SK-N-SH (cell line): Measurements from ENCODE around the gene PEA15. TPM values are rescaled to one million over a fixed set of nuclear protein-coding genes. Genes with fewer than 3 reads are reported as not detected.

Experiments used
- CTCF ChIA-PET: fragments of 300-600, 350-600 bp; formaldehyde crosslinking; extraction: SDS; loops from one replicate; lab custom pipeline; 2021; lab: Yijun Ruan, JAX
- POLR2A ChIA-PET: fragments of 350-600 bp; sonication (Branson Sonifier 250); formaldehyde crosslinking; extraction: SDS; loops from one replicate; lab custom pipeline; 2020; ENCODE audit warnings: antibody characterized with exemption, inconsistent platforms; lab: Yijun Ruan, JAX
- DNase-seq: peaks from one replicate; pipeline ENCODE4 v3.0.0; 2012
- H2AFZ ChIP-seq: fragments of 200-600 bp; sonication (generic); 2 replicates; pipeline ENCODE4 v1.8.1; 2016; ENCODE audit warnings: antibody characterized with exemption, mild to moderate bottlenecking, low read depth
- H3F3A ChIP-seq: fragments of 200-600 bp; sonication (generic); replicated peaks from 2 replicates; pipeline ENCODE3; 2016; ENCODE audit warnings: antibody characterized with exemption, mild to moderate bottlenecking; ENCODE audit not compliant: insufficient read depth
- H3K27ac ChIP-seq, 2 experiments: fragments of 200-500 bp in 1 of 2; fragments of 200-600 bp in 1 of 2; sonication (Bioruptor generic) in 1 of 2; sonication (generic), shearing (Covaris generic) in 1 of 2; 2 replicates each; pipeline versions ENCODE4 v1.5.1 to v1.6.1; 2014 to 2016; ENCODE audit warnings: low read depth in 2 of 2, inconsistent platforms in 1 of 2, low read length in 1 of 2, mild to moderate bottlenecking in 1 of 2, mixed read lengths in 1 of 2
- H3K27me3 ChIP-seq: fragments of 200-600 bp; sonication (generic), shearing (Covaris generic); 2 replicates; pipeline ENCODE4 v1.6.1; 2016; ENCODE audit warnings: mixed run types; ENCODE audit not compliant: insufficient read depth
- H3K36me3 ChIP-seq, 2 experiments: fragments of 200-500 bp in 1 of 2; fragments of 200-600 bp in 1 of 2; sonication (Bioruptor generic) in 1 of 2; sonication (generic) in 1 of 2; replicated peaks in 1 of 2; 2 replicates each; pipeline versions ENCODE3 to v1.5.1; 2014 to 2016; ENCODE audit warnings: low read length in 1 of 2, mild to moderate bottlenecking in 1 of 2; ENCODE audit not compliant: insufficient read depth in 2 of 2, control insufficient read depth in 1 of 2
- H3K4me1 ChIP-seq, 2 experiments: fragments of 200-500 bp in 1 of 2; fragments of 200-600 bp in 1 of 2; sonication (Bioruptor generic) in 1 of 2; sonication (generic), shearing (Covaris generic) in 1 of 2; 2 replicates each; pipeline versions ENCODE4 v1.5.1 to v1.6.1; 2014 to 2016; ENCODE audit warnings: low read depth in 1 of 2, low read length in 1 of 2, mixed run types in 1 of 2; ENCODE audit not compliant: insufficient read depth in 2 of 2, control insufficient read depth in 1 of 2
- H3K4me2 ChIP-seq: fragments of 200-600 bp; sonication (generic), shearing (Covaris generic); 2 replicates; pipeline ENCODE4 v1.6.1; 2017; ENCODE audit warnings: mixed run types
- H3K4me3 ChIP-seq, 2 experiments: fragments of 200-500 bp in 1 of 2; fragments of 200-600 bp in 1 of 2; sonication (Bioruptor generic) in 1 of 2; sonication (generic), shearing (Covaris generic) in 1 of 2; 2 replicates each; pipeline versions ENCODE4 v1.5.1 to v1.8.1; 2014 to 2016; ENCODE audit warnings: low read depth in 2 of 2, inconsistent platforms in 1 of 2, low read length in 1 of 2, mild to moderate bottlenecking in 1 of 2, mixed read lengths in 1 of 2, moderate library complexity in 1 of 2
- H3K79me2 ChIP-seq: fragments of 200-600 bp; sonication (generic); 2 replicates; pipeline ENCODE4 v1.8.1; 2017; ENCODE audit warnings: mild to moderate bottlenecking; ENCODE audit not compliant: insufficient read depth
- H3K9ac ChIP-seq: fragments of 200-600 bp; sonication (generic); 2 replicates; pipeline ENCODE4 v1.6.1; 2017; ENCODE audit warnings: mixed run types
- H3K9me2 ChIP-seq: fragments of 200-600 bp; sonication (generic); 2 replicates; pipeline ENCODE4 v1.6.1; 2017; ENCODE audit warnings: mixed run types
- H3K9me3 ChIP-seq: fragments of 200-600 bp; sonication (generic); 2 replicates; pipeline ENCODE4 v1.6.1; 2017; ENCODE audit warnings: mixed run types, mild to moderate bottlenecking, moderate library complexity
- H4K20me1 ChIP-seq: fragments of 200-600 bp; sonication (generic); 2 replicates; pipeline ENCODE4 v1.6.1; 2017; ENCODE audit warnings: mild to moderate bottlenecking, mixed run types; ENCODE audit not compliant: insufficient read depth
- GATA2 ChIP-seq: sonication (generic); formaldehyde crosslinking; IDR thresholded peaks from 2 replicates; pipeline ENCODE4 v1.5.0; 2020; ENCODE audit warnings: mild to moderate bottlenecking, missing genetic modification reagents
- MEF2A ChIP-seq: IDR thresholded peaks from 2 replicates; pipeline ENCODE4 v1.4.0; 2012; ENCODE audit warnings: low read depth, borderline replicate concordance
- MXI1 ChIP-seq: IDR thresholded peaks from 2 replicates; pipeline ENCODE4 v1.6.1; 2012; ENCODE audit warnings: mild to moderate bottlenecking, low read depth, low read length, improper control_type of control experiment
- NFIC ChIP-seq: IDR thresholded peaks from 2 replicates; pipeline ENCODE4 v1.4.0; 2012; ENCODE audit warnings: borderline replicate concordance
- NRF1 ChIP-seq: IDR thresholded peaks from 2 replicates; pipeline ENCODE4 v1.6.1; 2012; ENCODE audit warnings: low read depth, mild to moderate bottlenecking, low read length
- POLR2AphosphoS5 ChIP-seq: IDR thresholded peaks from 2 replicates; pipeline ENCODE4 v1.6.1; 2012; ENCODE audit warnings: low read depth, low read length
- RAD21 ChIP-seq: IDR thresholded peaks from 2 replicates; pipeline ENCODE4 v1.6.1; 2012; ENCODE audit warnings: mild to moderate bottlenecking, low read length
- RFX5 ChIP-seq: IDR thresholded peaks from 2 replicates; pipeline ENCODE4 v1.6.1; 2012; ENCODE audit warnings: mild to moderate bottlenecking, improper control_type of control experiment, low read length
- RXRA ChIP-seq: IDR thresholded peaks from 2 replicates; pipeline ENCODE4 v1.4.0; 2012; ENCODE audit warnings: low read depth, mild to moderate bottlenecking, borderline replicate concordance
- SMC3 ChIP-seq: IDR thresholded peaks from 2 replicates; pipeline ENCODE4 v1.6.1; 2012; ENCODE audit warnings: low read depth, low read length, improper control_type of control experiment
- TAF1 ChIP-seq: IDR thresholded peaks from 2 replicates; pipeline ENCODE4 v1.6.1; 2012; ENCODE audit warnings: low read depth, mild to moderate bottlenecking, low read length, moderate library complexity, borderline replicate concordance
- YY1 ChIP-seq: IDR thresholded peaks from 2 replicates; pipeline ENCODE4 v1.4.0; 2012; ENCODE audit warnings: low read depth, mild to moderate bottlenecking
- polyA plus RNA-seq, 3 experiments: library from polyadenylated mRNA; depleted of rRNA; stranded (reverse); fragments of >200 nt; gene quantifications; 2 replicates each; pipeline ENCODE4 v1.2.3, GENCODE V29; 2012
- TF ChIP-seq, protein P1 (sequence below): IDR thresholded peaks from 2 replicates; pipeline ENCODE4; 2012
- TF ChIP-seq, protein P2 (sequence below): IDR thresholded peaks from 2 replicates; pipeline ENCODE4 v1.4.0; 2012; ENCODE audit warnings: low read depth
- TF ChIP-seq, protein P3 (sequence below): fragments of 150-350 bp; IDR thresholded peaks from 2 replicates; pipeline ENCODE4 v1.6.1; 2017; ENCODE audit warnings: antibody characterized with exemption, low read length, low read depth, borderline replicate concordance
- TF ChIP-seq, protein P4 (sequence below): IDR thresholded peaks from 2 replicates; pipeline ENCODE4 v1.4.0; 2012; ENCODE audit warnings: low read depth, borderline replicate concordance
- TF ChIP-seq, protein P5 (sequence below): IDR thresholded peaks from 2 replicates; pipeline ENCODE4 v1.4.0; 2012; ENCODE audit warnings: low read depth, borderline replicate concordance
- TF ChIP-seq, protein P6 (sequence below): IDR thresholded peaks from 2 replicates; pipeline ENCODE4 v1.6.1; 2012; ENCODE audit warnings: mild to moderate bottlenecking, low read depth, low read length, moderate library complexity

PEA15 gene
- polyA plus RNA-seq, 1 of the 3 experiments (the other 2 are of a cell fraction) = 322 TPM

DNA sequence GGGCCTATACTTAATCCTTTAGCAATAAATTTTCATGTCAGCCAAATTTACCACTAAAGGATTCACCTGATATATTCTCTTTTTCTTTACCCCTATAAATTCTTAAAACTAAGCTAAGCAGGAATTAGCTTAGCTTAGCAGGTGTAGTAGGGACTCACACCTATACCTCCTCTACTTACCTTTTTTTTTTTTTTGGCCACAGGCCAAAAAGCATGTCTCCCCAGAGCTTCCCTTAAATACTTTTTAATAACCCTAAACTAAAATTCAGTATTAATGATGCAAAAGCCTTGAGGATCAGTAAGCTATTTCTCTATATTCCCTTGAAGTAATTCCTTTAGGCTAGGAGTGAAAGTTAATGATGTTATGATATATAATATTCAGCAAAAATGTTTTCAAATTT is 23.2 kb downstream of the PEA15 start:
- no peaks in the 10 kb centered on the region for H4K20me1 ChIP-seq
- ChIA-PET CTCF (interaction anchor here (1.0 to 5.0 kb wide), 8 partner anchors 9 to 128 kb away, joined by 3 to 38 read pairs (median 8); no protein-coding TSS in a partner anchor), POLR2A (no interaction called here)
- peaks cover 56 to 74% of the 10 kb centered on the region in 2 experiments for H3K36me3 ChIP-seq
- H3K79me2 ChIP-seq = no peaks in the 10 kb centered on the region
- H3K9ac ChIP-seq = no peak overlapping the region
- no peak overlapping the region for H3K4me3 ChIP-seq
- no peaks in the 10 kb centered on the region for H3K27me3 ChIP-seq
- H3K4me2 ChIP-seq = no peak overlapping the region
- no peaks in the 10 kb centered on the region for H3K9me2 ChIP-seq
- H3K9me3 ChIP-seq = no peaks in the 10 kb centered on the region
- H3K27ac ChIP-seq = no peak overlapping the region
- TF ChIP-seq, protein P1, sequence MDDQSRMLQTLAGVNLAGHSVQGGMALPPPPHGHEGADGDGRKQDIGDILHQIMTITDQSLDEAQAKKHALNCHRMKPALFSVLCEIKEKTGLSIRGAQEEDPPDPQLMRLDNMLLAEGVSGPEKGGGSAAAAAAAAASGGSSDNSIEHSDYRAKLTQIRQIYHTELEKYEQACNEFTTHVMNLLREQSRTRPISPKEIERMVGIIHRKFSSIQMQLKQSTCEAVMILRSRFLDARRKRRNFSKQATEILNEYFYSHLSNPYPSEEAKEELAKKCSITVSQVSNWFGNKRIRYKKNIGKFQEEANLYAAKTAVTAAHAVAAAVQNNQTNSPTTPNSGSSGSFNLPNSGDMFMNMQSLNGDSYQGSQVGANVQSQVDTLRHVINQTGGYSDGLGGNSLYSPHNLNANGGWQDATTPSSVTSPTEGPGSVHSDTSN = no peak
- TF ChIP-seq MXI1 (no peak), NFIC (no peak), NRF1 (no peak), RAD21 (no peak), MEF2A (no peak), SMC3 (no peak)
- TF ChIP-seq, protein P2, sequence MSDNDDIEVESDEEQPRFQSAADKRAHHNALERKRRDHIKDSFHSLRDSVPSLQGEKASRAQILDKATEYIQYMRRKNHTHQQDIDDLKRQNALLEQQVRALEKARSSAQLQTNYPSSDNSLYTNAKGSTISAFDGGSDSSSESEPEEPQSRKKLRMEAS = no peak
- TF ChIP-seq, protein P3, sequence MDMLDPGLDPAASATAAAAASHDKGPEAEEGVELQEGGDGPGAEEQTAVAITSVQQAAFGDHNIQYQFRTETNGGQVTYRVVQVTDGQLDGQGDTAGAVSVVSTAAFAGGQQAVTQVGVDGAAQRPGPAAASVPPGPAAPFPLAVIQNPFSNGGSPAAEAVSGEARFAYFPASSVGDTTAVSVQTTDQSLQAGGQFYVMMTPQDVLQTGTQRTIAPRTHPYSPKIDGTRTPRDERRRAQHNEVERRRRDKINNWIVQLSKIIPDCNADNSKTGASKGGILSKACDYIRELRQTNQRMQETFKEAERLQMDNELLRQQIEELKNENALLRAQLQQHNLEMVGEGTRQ = no peak
- TF ChIP-seq, all 33 proteins: peak for 0
- H3K4me1 ChIP-seq = no peaks in the 10 kb centered on the region
- no peaks in the 10 kb centered on the region for H3F3A ChIP-seq
- no peak for DNase-seq
- H2AFZ ChIP-seq = no peak overlapping the region

DNA sequence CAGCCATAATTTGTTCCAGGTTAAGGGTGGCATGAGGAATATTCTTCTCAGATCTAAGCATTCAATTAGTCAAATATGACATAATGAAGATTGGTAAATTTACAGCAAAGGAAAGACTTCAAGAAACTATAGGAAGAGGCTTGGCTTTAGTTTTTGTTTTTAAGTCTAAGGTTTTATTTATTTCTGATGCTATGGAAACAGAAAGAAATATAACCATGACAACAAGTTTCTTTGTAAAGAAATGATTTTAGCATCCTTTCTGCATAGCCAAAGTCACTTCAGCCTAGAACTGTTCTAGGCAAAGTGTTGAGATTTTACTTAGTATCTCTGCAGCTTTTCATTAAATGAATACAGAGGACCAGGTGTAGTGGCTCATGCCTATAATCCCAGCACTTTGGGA is 27.7 kb downstream of the PEA15 start:
- ChIA-PET CTCF (interaction anchor here (0.8 to 26.9 kb wide), 8 partner anchors 9 to 132 kb away, joined by 3 to 293 read pairs (median 8); partner anchors contain the start of gene CASQ1), POLR2A (no interaction called here)
- H3K9ac ChIP-seq = no peak overlapping the region
- no peaks in the 10 kb centered on the region for H3K4me1 ChIP-seq
- no peaks in the 10 kb centered on the region for H4K20me1 ChIP-seq
- no peaks in the 10 kb centered on the region for H3F3A ChIP-seq
- no peak overlapping the region for H2AFZ ChIP-seq
- H3K79me2 ChIP-seq = no peaks in the 10 kb centered on the region
- no peak overlapping the region for H3K4me2 ChIP-seq
- no peak overlapping the region for H3K4me3 ChIP-seq
- no peaks in the 10 kb centered on the region for H3K9me2 ChIP-seq
- peaks cover 62 to 84% of the 10 kb centered on the region in 2 experiments for H3K36me3 ChIP-seq
- no peaks in the 10 kb centered on the region for H3K27me3 ChIP-seq
- H3K9me3 ChIP-seq = no peaks in the 10 kb centered on the region
- H3K27ac ChIP-seq = no peak overlapping the region
- no peak for DNase-seq
- TF ChIP-seq YY1 (no peak), RXRA (no peak), MEF2A (no peak), POLR2AphosphoS5 (no peak), GATA2 (no peak), RFX5 (no peak), MXI1 (no peak), TAF1 (no peak), RAD21 (no peak)
- TF ChIP-seq, protein P4, sequence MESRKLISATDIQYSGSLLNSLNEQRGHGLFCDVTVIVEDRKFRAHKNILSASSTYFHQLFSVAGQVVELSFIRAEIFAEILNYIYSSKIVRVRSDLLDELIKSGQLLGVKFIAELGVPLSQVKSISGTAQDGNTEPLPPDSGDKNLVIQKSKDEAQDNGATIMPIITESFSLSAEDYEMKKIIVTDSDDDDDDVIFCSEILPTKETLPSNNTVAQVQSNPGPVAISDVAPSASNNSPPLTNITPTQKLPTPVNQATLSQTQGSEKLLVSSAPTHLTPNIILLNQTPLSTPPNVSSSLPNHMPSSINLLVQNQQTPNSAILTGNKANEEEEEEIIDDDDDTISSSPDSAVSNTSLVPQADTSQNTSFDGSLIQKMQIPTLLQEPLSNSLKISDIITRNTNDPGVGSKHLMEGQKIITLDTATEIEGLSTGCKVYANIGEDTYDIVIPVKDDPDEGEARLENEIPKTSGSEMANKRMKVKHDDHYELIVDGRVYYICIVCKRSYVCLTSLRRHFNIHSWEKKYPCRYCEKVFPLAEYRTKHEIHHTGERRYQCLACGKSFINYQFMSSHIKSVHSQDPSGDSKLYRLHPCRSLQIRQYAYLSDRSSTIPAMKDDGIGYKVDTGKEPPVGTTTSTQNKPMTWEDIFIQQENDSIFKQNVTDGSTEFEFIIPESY = no peak
- TF ChIP-seq, protein P5, sequence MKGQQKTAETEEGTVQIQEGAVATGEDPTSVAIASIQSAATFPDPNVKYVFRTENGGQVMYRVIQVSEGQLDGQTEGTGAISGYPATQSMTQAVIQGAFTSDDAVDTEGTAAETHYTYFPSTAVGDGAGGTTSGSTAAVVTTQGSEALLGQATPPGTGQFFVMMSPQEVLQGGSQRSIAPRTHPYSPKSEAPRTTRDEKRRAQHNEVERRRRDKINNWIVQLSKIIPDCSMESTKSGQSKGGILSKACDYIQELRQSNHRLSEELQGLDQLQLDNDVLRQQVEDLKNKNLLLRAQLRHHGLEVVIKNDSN = no peak
- TF ChIP-seq, protein P3 = no peak
- TF ChIP-seq, protein P6, sequence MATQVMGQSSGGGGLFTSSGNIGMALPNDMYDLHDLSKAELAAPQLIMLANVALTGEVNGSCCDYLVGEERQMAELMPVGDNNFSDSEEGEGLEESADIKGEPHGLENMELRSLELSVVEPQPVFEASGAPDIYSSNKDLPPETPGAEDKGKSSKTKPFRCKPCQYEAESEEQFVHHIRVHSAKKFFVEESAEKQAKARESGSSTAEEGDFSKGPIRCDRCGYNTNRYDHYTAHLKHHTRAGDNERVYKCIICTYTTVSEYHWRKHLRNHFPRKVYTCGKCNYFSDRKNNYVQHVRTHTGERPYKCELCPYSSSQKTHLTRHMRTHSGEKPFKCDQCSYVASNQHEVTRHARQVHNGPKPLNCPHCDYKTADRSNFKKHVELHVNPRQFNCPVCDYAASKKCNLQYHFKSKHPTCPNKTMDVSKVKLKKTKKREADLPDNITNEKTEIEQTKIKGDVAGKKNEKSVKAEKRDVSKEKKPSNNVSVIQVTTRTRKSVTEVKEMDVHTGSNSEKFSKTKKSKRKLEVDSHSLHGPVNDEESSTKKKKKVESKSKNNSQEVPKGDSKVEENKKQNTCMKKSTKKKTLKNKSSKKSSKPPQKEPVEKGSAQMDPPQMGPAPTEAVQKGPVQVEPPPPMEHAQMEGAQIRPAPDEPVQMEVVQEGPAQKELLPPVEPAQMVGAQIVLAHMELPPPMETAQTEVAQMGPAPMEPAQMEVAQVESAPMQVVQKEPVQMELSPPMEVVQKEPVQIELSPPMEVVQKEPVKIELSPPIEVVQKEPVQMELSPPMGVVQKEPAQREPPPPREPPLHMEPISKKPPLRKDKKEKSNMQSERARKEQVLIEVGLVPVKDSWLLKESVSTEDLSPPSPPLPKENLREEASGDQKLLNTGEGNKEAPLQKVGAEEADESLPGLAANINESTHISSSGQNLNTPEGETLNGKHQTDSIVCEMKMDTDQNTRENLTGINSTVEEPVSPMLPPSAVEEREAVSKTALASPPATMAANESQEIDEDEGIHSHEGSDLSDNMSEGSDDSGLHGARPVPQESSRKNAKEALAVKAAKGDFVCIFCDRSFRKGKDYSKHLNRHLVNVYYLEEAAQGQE = no peak
